ENCODE results near the gene OR2T6. TPM values are rescaled to one million over a fixed set of nuclear protein-coding genes. Genes with fewer than 3 reads are reported as not detected.
"Not testable (repeated sequence)": the region's sequence is repeated elsewhere in the genome, so short reads cannot be mapped to it uniquely, and the experiment has no call there.

The OR2T6 gene
- total RNA-seq, 4 donors from 2014 or later: not detected

- 66 to 73% methylated on average over 3 to 11 of the region's 11 CpGs for WGBS, 2 donors (ENCODE audit: low coverage in 1 of 2)
- in situ Hi-C loops (cut with MboI; ENCODE audit: low pct_ligation_motif_present in 1 of 4, low pct_unique_long_range_greater_than_20kb in 1 of 4, low sequenced_read_pairs in 3 of 4); H3K27me3 ChIP-seq; H3K9me3 ChIP-seq; H3K4me1 ChIP-seq; intact Hi-C loops (cut with DNase I; ENCODE audit: low total_unique reads); DNase-seq; H3K4me3 ChIP-seq; H3K27ac ChIP-seq; H3K36me3 ChIP-seq: not testable (repeated sequence)
Measured at GRCh38 chr1:248431683-248432082, 56.1 kb downstream of the OR2T6 start.

GRCh38 chr1:248432201-248432600 lies 56.7 kb downstream of the OR2T6 start:
- H3K9me3 ChIP-seq; H3K36me3 ChIP-seq; H3K4me3 ChIP-seq; H3K4me1 ChIP-seq; DNase-seq; intact Hi-C loops (cut with DNase I; ENCODE audit: low total_unique reads); H3K27ac ChIP-seq; in situ Hi-C loops (cut with MboI; ENCODE audit: low pct_ligation_motif_present in 1 of 4, low pct_unique_long_range_greater_than_20kb in 1 of 4, low sequenced_read_pairs in 3 of 4); H3K27me3 ChIP-seq: not testable (repeated sequence)
- 69 to 78% methylated on average over 4 of the region's 4 CpGs for WGBS, 2 donors (ENCODE audit: low coverage in 1 of 2)

DNA sequence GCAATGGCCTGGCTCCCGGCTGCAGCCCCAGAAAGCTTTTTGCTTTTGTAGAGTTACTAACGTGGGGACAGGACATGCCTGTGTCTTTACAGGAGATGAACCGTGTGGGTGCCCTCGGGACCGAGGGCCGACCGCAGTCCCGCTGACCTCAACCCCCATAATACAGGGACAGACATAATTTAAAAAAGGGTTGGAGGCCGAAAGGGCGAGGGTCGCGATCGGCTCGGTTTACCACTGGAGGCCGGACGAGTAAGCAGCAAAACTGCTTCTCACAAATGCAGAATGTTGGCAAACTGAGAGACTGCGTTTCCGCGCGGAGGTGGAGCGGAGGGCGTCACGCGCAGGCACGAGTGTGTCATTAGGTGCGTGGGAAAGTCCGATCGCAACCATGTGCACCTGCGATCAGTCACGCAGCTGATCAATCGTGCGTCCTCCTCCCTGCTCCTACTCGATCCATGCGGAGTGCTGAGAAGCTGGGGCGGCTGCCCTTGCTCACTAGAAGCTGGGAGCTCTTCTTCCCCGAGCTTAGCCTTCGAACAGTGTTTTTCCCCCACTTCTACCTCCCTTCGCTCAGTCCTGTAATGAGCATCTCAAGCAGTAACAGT lies 58.4 kb downstream of the OR2T6 start:
- H3K9me3 ChIP-seq; H3K36me3 ChIP-seq; H3K27ac ChIP-seq; in situ Hi-C loops (cut with MboI; ENCODE audit: low pct_ligation_motif_present in 1 of 4, low pct_unique_long_range_greater_than_20kb in 1 of 4, low sequenced_read_pairs in 3 of 4); H3K27me3 ChIP-seq; DNase-seq; H3K4me1 ChIP-seq; intact Hi-C loops (cut with DNase I; ENCODE audit: low total_unique reads); H3K4me3 ChIP-seq: not testable (repeated sequence)
- 93 to 96% methylated on average over 11 to 36 of the region's 38 CpGs for WGBS, 2 donors (ENCODE audit: low coverage in 1 of 2)

GRCh38 chr1:248434913-248435312 lies 59.4 kb downstream of the OR2T6 start:
- H3K27me3 ChIP-seq; DNase-seq; H3K9me3 ChIP-seq; H3K4me1 ChIP-seq; intact Hi-C loops (cut with DNase I; ENCODE audit: low total_unique reads); in situ Hi-C loops (cut with MboI; ENCODE audit: low pct_ligation_motif_present in 1 of 4, low pct_unique_long_range_greater_than_20kb in 1 of 4, low sequenced_read_pairs in 3 of 4); H3K4me3 ChIP-seq; H3K36me3 ChIP-seq; H3K27ac ChIP-seq: not testable (repeated sequence)
- WGBS, 2 donors (ENCODE audit: low coverage in 1 of 2): 79% methylated on average over 6 of the region's 6 CpGs; no CpG with 5 or more reads in 1 of the 2 donors

DNA sequence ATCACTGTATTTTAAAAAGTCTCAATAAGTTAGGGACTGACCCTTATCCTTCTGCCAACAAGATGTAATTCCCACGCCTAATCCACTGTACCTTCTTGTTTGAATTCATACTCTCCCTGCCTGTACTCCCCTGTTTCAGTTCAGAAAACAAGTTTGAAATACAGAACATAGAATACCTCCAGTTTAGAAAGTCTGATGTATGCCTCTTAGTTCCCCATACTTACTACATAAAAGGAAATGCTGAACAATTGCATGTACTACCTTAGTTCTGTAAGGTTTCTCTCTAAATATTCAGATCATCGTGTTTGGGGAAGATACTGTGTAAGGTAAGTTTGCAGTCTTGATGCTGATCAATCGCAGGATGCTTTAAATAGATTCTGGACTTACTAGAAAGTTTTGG lies 60.8 kb downstream of the OR2T6 start:
- H3K27ac ChIP-seq; H3K4me1 ChIP-seq; DNase-seq; H3K4me3 ChIP-seq; in situ Hi-C loops (cut with MboI; ENCODE audit: low pct_ligation_motif_present in 1 of 4, low pct_unique_long_range_greater_than_20kb in 1 of 4, low sequenced_read_pairs in 3 of 4); intact Hi-C loops (cut with DNase I; ENCODE audit: low total_unique reads); H3K36me3 ChIP-seq; H3K27me3 ChIP-seq; H3K9me3 ChIP-seq: not testable (repeated sequence)
- WGBS, 2 donors (ENCODE audit: low coverage in 1 of 2): 63 to 76% methylated on average over 2 to 3 of the region's 3 CpGs

GRCh38 chr1:248438668-248439067 lies 63.1 kb downstream of the OR2T6 start:
- H3K27me3 ChIP-seq; H3K27ac ChIP-seq; H3K36me3 ChIP-seq; in situ Hi-C loops (cut with MboI; ENCODE audit: low pct_ligation_motif_present in 1 of 4, low pct_unique_long_range_greater_than_20kb in 1 of 4, low sequenced_read_pairs in 3 of 4); intact Hi-C loops (cut with DNase I; ENCODE audit: low total_unique reads); DNase-seq; H3K9me3 ChIP-seq; H3K4me3 ChIP-seq; H3K4me1 ChIP-seq: not testable (repeated sequence)
- 40 to 54% methylated on average over 1 of the region's 1 CpG for WGBS, 2 donors (ENCODE audit: low coverage in 1 of 2)

DNA sequence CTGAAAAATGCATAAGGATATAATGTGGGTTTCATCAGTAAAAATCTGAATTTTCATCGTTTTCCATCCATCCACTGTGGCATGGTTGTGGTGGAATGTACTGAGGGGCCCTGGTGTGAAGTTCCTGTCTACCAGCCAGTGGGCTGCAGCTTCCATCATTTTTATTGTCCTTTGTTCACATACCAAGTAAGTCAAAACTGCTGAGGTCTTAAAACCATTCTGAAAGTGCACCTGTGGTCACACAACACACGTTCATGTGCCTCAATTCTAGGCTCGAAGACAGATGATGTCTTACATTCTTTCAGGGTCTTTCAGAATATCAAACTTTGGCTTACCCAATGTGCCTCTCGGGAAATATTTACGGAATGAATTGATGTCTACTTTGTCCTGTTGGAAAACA lies 63.7 kb downstream of the OR2T6 start:
- DNase-seq; H3K9me3 ChIP-seq; H3K4me1 ChIP-seq; H3K27me3 ChIP-seq; intact Hi-C loops (cut with DNase I; ENCODE audit: low total_unique reads); in situ Hi-C loops (cut with MboI; ENCODE audit: low pct_ligation_motif_present in 1 of 4, low pct_unique_long_range_greater_than_20kb in 1 of 4, low sequenced_read_pairs in 3 of 4); H3K4me3 ChIP-seq; H3K36me3 ChIP-seq; H3K27ac ChIP-seq: not testable (repeated sequence)
- 73% methylated on average over 5 of the region's 5 CpGs for WGBS, 2 donors (ENCODE audit: low coverage in 1 of 2)

Other genes with a start within 250 kb of the OR2T6 start
- gene OR2M5, start 230.6 kb upstream of the OR2T6 start, total RNA-seq: not detected
- not detected for gene OR2M2, start 200.9 kb upstream of the OR2T6 start, total RNA-seq
- gene OR2M3, start 178.5 kb upstream of the OR2T6 start, total RNA-seq: not detected
- gene OR2M4, start 144.3 kb upstream of the OR2T6 start, total RNA-seq: not detected
- not detected for gene OR2T33, start 97.8 kb upstream of the OR2T6 start, total RNA-seq
- not detected for gene OR2T12, start 72.3 kb upstream of the OR2T6 start, total RNA-seq
- gene OR2M7, start 51.2 kb upstream of the OR2T6 start, total RNA-seq: not detected
- not detected for gene OR14C36, start 27.0 kb upstream of the OR2T6 start, total RNA-seq
- gene OR2T4, start 14.1 kb upstream of the OR2T6 start, total RNA-seq: not detected
- gene OR2T1, start 27.3 kb downstream of the OR2T6 start, total RNA-seq: not detected
- not detected for gene OR2T2, start 69.9 kb downstream of the OR2T6 start, total RNA-seq
- not detected for gene OR2T3, start 97.6 kb downstream of the OR2T6 start, total RNA-seq
- not detected for gene OR2T5, start 112.8 kb downstream of the OR2T6 start, total RNA-seq
- not detected for gene OR2G6, start 132.3 kb downstream of the OR2T6 start, total RNA-seq
- gene OR2T29, start 187.0 kb downstream of the OR2T6 start, total RNA-seq: not detected
- not detected for gene OR2T34, start 199.0 kb downstream of the OR2T6 start, total RNA-seq
- not detected for gene OR2T10, start 222.0 kb downstream of the OR2T6 start, total RNA-seq

Data from transverse colon (tissue), 4 donors.